Small intestine (tissue), 7 donors: ENCODE measurements around the gene TTC23L. TPM values are rescaled to one million over a fixed set of nuclear protein-coding genes. Genes with fewer than 3 reads are reported as not detected.
"Not testable (repeated sequence)": the region's sequence is repeated elsewhere in the genome, so short reads cannot be mapped to it uniquely, and the experiment has no call there.

ENCODE experiments used
- DNase-seq, 2 donors: peaks; one replicate each; pipeline versions ENCODE4 v3.0.0 to v3.0.0-alpha.2; 2013
- FAIRE-seq: peaks from 2 replicates; lab custom pipeline; 2012; peaks lifted over from hg19 to GRCh38; lab: Jason Lieb, UNC
- H3K27ac ChIP-seq, 3 donors: one replicate each; pipeline ENCODE4 v1.5.1; 2013; ENCODE audit warnings: low read length in 2 of 3, mild to moderate bottlenecking in 2 of 3, control low read depth in 1 of 3, inconsistent platforms in 1 of 3, low read depth in 1 of 3, moderate library complexity in 1 of 3
- H3K27me3 ChIP-seq, 3 donors: one replicate each; pipeline ENCODE4 v1.6.1; 2013; ENCODE audit warnings: low read length in 3 of 3, inconsistent platforms in 1 of 3; ENCODE audit not compliant: control insufficient read depth in 3 of 3, insufficient read depth in 3 of 3
- H3K36me3 ChIP-seq, 3 donors: one replicate each; pipeline ENCODE4 v1.6.1; 2013; ENCODE audit warnings: low read length in 3 of 3, inconsistent platforms in 1 of 3, low read depth in 1 of 3, mild to moderate bottlenecking in 1 of 3, moderate library complexity in 1 of 3; ENCODE audit not compliant: control insufficient read depth in 3 of 3, insufficient read depth in 2 of 3
- H3K4me1 ChIP-seq, 3 donors: one replicate each; pipeline ENCODE4 v1.6.1; 2013; ENCODE audit warnings: low read length in 2 of 3, inconsistent platforms in 1 of 3, low read depth in 1 of 3, mild to moderate bottlenecking in 1 of 3, moderate library complexity in 1 of 3; ENCODE audit not compliant: control insufficient read depth in 3 of 3, insufficient read depth in 2 of 3
- H3K4me3 ChIP-seq, 3 donors: one replicate each; pipeline ENCODE4 v1.5.1; 2013; ENCODE audit warnings: low read length in 3 of 3, control low read depth in 1 of 3, inconsistent platforms in 1 of 3, low read depth in 1 of 3, mild to moderate bottlenecking in 1 of 3, moderate library complexity in 1 of 3
- H3K9me3 ChIP-seq, 2 donors: one replicate each; pipeline ENCODE4 v1.6.1; 2013; ENCODE audit warnings: low read depth in 1 of 2, low read length in 1 of 2; ENCODE audit not compliant: control insufficient read depth in 2 of 2, insufficient read depth in 1 of 2
- WGBS, 3 donors: extraction: QIAGEN DNeasy Blood & Tissue Kit; methylation state at CpG; one replicate each; pipeline ENCODE4 v1.1.7; 2013; 5-methylcytosine and 5-hydroxymethylcytosine counted together
- polyA plus RNA-seq, 4 donors: library from polyadenylated mRNA; stranded (reverse) in 3 of 4; unstranded in 1 of 4; fragments of 200-250 nt in 3 of 4; fragments of 120-200 nt in 1 of 4; gene quantifications; one replicate each; pipeline versions ENCODE4 v1.2.1 to v1.2.3, GENCODE V29; 2013
- donor health status: healthy with polysubstance abuse.
- donor health status: control.
- donor health status: control.
- donor health status: Bipolar disorder and iron deficiency.
- donor health status: healthy.

Gene TTC23L
- polyA plus RNA-seq, 4 donors, result 0.27 to 0.87 TPM; not detected in 2

DNA sequence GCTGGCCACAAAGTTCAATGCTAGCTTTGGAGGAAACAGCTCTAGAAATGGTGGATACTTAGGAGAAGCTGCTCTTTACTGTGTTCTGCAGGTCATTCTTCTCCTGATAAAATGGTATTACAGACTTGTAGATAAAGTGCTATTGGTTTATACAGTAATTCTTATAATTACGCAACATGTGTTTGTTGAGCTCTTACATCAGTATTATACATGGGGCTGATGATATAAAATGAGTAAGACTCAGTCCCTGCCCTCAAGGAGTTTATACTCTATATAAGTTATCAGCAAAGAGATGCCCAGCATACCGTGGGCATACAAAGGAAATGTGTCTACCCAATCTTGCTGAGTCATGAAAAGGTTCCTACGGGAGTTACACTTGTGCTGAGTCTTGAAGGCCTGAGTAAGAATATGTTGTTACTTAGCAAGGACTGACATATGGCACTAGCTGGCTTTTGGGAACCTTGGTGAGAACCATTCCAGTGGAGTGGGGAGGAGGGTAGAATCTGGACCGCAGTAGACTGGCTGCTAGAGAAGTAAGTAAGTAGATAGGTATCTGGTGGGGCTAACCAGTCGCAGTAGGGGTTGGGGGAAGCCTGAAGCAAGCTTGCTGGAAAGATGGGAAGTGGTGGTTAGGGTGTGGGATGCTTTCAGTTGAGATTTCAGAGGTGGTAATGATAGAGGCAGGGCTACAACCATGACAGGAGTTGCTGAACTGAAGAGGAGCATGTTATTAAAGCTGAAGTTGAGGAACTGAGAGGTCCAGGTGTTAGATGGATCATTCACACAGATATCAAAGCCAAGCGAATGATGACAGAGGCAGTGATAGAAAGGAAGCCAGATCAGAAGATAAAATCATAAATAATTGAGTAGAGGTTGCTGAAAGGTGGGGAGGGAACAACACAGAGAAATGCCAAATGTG, 11.1 kb upstream of the TTC23L start:
- Histone ChIP-seq H3K9me3 (no peaks in the 10 kb centered on the region), H3K4me1 (no peaks in the 10 kb centered on the region), H3K36me3 (peaks cover 0 to 24% (median 0%) of the 10 kb centered on the region in 3 donors), H3K27me3 (no peaks in the 10 kb centered on the region), H3K27ac (no peak overlapping the region), H3K4me3 (no peak overlapping the region)
- no peak for FAIRE-seq
- DNase-seq, result no peak
- 86 to 89% (median 88%) methylated on average over 6 of the region's 6 CpGs for WGBS, 3 donors

DNA sequence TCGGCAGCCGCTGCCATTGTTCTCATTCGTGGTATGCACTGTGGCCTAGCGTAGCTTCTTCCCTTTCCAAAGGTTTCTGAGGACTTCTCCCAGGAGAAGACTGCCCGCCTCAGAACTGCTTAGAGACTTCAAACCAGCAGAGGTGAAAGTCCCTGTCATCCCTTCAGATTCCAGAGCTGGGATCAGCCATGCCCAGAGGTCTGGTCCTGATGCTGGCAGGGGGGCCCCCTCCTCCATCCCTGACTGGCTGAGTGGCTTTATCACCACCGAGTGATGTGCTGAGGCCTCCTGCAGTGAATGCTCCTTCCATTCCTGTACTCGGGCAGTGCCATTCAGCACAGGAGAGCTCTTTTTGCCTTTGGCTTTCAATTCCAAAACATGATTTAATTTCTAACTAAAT, 8.1 kb upstream of the TTC23L start:
- not testable (repeated sequence) for H3K9me3 ChIP-seq, DNase-seq, H3K27ac ChIP-seq, H3K4me3 ChIP-seq, H3K27me3 ChIP-seq, H3K4me1 ChIP-seq, FAIRE-seq
- WGBS, 3 donors, result 78 to 95% (median 82%) methylated on average over 6 to 7 of the region's 7 CpGs
- peaks cover 0 to 17% (median 0%) of the 10 kb centered on the region in 3 donors for H3K36me3 ChIP-seq

DNA sequence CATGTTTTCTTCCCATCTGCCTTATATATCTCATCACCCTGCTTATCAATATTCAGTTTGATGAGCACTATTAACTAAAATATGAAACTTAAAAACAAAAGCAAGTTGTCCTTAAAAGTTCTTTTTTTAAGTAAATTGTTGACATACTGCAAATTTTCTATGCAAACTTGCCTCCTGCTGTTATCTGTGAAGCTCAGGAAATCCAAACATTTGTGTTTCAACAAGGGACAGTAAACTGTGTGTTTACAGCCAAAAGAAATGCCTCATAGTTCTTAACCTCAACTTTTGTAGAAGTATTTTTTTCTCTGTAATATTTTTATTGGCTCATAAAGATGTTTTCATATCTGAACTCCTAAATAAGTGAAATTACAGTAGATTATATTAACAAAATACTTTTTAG, 7.7 kb upstream of the TTC23L start:
- Histone ChIP-seq H3K9me3 (no peaks in the 10 kb centered on the region), H3K27ac (no peak overlapping the region), H3K4me1 (no peaks in the 10 kb centered on the region), H3K27me3 (no peaks in the 10 kb centered on the region), H3K4me3 (no peak overlapping the region), H3K36me3 (peaks cover 0 to 15% (median 0%) of the 10 kb centered on the region in 3 donors)
- no peak for FAIRE-seq
- DNase-seq, result no peak

DNA sequence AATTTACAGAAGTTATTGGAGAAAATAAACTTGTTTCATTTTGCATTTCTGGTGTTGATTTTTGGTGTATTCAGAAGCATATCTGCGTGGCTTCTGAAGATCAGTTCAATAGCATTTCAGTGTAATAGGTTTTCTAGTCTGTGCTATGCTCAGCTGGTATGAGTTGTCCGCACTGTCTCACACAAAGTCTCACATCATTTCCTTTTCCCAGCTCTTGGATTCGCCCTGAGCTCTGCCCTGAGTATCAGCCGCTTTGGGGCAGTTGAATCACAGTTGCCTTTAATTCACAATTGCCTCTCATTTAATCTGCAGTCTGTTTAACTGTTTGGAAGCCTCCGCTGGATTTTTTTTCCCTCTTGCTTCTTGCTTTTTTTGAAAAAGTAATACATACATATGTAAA, 6.4 kb upstream of the TTC23L start:
- Histone ChIP-seq H3K27ac (no peak overlapping the region), H3K4me1 (no peaks in the 10 kb centered on the region), H3K9me3 (no peaks in the 10 kb centered on the region), H3K27me3 (no peaks in the 10 kb centered on the region), H3K4me3 (no peak overlapping the region), H3K36me3 (peaks cover 0 to 12% (median 0%) of the 10 kb centered on the region in 3 donors)
- WGBS, 3 donors, result 92 to 94% (median 93%) methylated on average over 5 of the region's 5 CpGs
- FAIRE-seq, result no peak
- no peak for DNase-seq

DNA sequence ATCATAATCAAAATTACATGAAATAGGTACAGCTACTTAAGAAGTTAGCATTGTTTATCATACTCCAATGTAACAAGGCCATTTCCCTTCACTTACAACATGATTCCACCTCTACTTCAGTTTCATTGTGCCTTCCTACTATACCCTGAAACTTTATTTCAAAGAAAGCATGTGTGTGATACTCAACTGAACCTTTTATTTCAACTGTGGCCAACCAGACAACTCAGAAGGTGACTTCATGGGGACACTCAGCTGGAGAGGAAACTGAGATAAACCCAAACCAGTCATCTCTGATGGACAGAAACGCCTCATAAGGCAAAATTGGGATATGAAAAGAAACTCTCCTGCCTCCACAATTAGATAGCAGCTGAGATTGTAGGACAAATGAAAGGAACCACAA, 5.9 kb upstream of the TTC23L start:
- H3K4me3 ChIP-seq, result no peak overlapping the region
- no peaks in the 10 kb centered on the region for H3K9me3 ChIP-seq
- 69 to 88% (median 82%) methylated on average over 1 of the region's 1 CpG for WGBS, 3 donors
- H3K27ac ChIP-seq, result no peak overlapping the region
- H3K36me3 ChIP-seq, result peaks cover 0 to 9% (median 0%) of the 10 kb centered on the region in 3 donors
- no peak for DNase-seq
- no peak for FAIRE-seq
- H3K27me3 ChIP-seq, result no peaks in the 10 kb centered on the region
- H3K4me1 ChIP-seq, result no peaks in the 10 kb centered on the region

GRCh38 chr5:34833976-34834793, 4.8 kb upstream of the TTC23L start:
- H3K27ac ChIP-seq, result no peak overlapping the region
- H3K4me3 ChIP-seq, result no peak overlapping the region
- WGBS, 3 donors, result 76 to 80% (median 77%) methylated on average over 9 of the region's 9 CpGs
- H3K27me3 ChIP-seq, result no peaks in the 10 kb centered on the region
- DNase-seq (no peak), FAIRE-seq (no peak)
- no peaks in the 10 kb centered on the region for H3K4me1 ChIP-seq
- H3K36me3 ChIP-seq, result peaks cover 0 to 9% (median 0%) of the 10 kb centered on the region in 3 donors
- H3K9me3 ChIP-seq, result no peaks in the 10 kb centered on the region

DNA sequence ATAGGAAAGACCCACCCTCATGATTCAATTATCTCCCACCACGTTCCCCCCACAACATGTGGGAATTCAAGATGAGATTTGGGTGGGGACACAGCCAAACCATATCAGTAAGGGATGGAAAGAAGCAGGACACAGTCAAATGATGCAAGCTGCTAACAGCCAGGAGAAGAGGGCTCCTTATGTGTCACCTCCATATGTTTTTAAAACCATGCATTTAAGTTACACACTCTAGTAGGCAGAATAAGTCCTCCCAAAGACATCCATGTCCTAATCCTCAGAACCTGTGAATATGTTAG, 4.2 kb upstream of the TTC23L start:
- 52 to 85% (median 60%) methylated on average over 1 of the region's 1 CpG for WGBS, 3 donors
- no peaks in the 10 kb centered on the region for H3K27me3 ChIP-seq

DNA sequence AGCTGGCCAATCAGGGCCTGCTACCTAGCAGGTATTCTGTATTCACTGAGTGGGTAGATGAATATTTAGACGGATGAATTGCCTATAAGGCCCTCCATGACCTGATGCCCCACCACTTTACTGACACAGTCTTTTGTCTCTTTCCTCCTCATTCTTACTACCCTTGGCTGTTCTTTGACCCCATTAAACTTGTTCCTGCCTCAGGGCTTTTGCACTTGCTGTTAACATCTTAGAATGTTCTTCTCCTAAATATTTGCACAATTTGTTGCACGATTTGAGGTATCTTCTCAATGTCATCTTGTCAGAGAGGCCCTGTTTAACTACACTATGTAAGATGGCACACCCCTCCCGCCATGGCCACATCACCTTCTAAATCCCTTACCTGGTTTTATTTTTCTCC, 3.3 kb upstream of the TTC23L start:
- Histone ChIP-seq H3K27me3 (no peaks in the 10 kb centered on the region), H3K36me3 (peaks cover 0 to 3% (median 0%) of the 10 kb centered on the region in 3 donors), H3K27ac (no peak overlapping the region), H3K4me1 (no peaks in the 10 kb centered on the region), H3K4me3 (no peak overlapping the region), H3K9me3 (no peaks in the 10 kb centered on the region)
- DNase-seq (no peak), FAIRE-seq (no peak)
- WGBS, 3 donors, result 80 to 94% (median 92%) methylated on average over 3 of the region's 3 CpGs

More for the DNA sequence above, 4.2 kb upstream of the TTC23L start:
- H3K36me3 ChIP-seq, result peaks cover 0 to 9% (median 0%) of the 10 kb centered on the region in 3 donors
- DNase-seq (no peak), FAIRE-seq (no peak)
- H3K4me1 ChIP-seq, result no peaks in the 10 kb centered on the region
- no peak overlapping the region for H3K27ac ChIP-seq
- no peak overlapping the region for H3K4me3 ChIP-seq
- H3K9me3 ChIP-seq, result no peaks in the 10 kb centered on the region
